IPS-15b (cell line): Measurements from ENCODE around the gene USF1.
"Not testable (repeated sequence)": the region's sequence is repeated elsewhere in the genome, so short reads cannot be mapped to it uniquely, and the experiment has no call there.

Experiments
- H3K27me3 ChIP-seq: one replicate; pipeline ENCODE4 v1.6.1; 2013; ENCODE audit warnings: low read length; ENCODE audit not compliant: control insufficient read depth, insufficient read depth
- H3K36me3 ChIP-seq: one replicate; pipeline ENCODE4 v1.6.1; 2013; ENCODE audit warnings: low read length; ENCODE audit not compliant: control insufficient read depth, insufficient read depth
- H3K4me1 ChIP-seq: one replicate; pipeline ENCODE4 v1.6.1; 2013; ENCODE audit warnings: mild to moderate bottlenecking, low read length; ENCODE audit not compliant: control insufficient read depth, insufficient read depth
- H3K4me3 ChIP-seq: one replicate; pipeline ENCODE4 v1.5.1; 2013; ENCODE audit warnings: low read depth, low read length
- H3K9ac ChIP-seq: one replicate; pipeline ENCODE4 v1.6.1; 2013; ENCODE audit warnings: low read depth, mild to moderate bottlenecking, low read length
- H3K9me3 ChIP-seq: one replicate; pipeline ENCODE4 v1.6.1; 2013; ENCODE audit warnings: mild to moderate bottlenecking, low read length; ENCODE audit not compliant: control insufficient read depth, insufficient read depth

USF1 gene

DNA sequence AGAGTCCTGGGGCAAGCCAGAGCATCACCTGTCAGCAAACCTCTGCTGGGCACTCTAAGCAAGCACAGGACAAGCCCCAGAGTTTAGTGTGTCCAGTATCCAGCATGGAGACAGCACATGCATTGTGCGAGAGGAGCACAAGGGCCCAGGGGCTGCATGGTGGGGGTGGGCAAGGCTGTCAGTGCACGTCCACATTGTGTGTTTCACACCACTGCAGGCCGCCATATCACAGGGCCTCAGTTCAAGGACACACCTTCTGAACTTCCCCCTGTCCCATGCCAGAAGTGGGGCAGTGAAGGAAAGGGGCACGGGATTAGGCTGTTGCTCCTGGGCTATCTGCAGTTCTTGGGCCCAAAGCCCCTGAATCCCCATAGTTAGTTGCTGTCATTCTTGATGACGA is 6.2 kb downstream of the USF1 start:
- Histone ChIP-seq H3K9ac (no peak overlapping the region), H3K27me3 (no peaks in the 10 kb centered on the region), H3K4me3 (no peak overlapping the region), H3K9me3 (no peaks in the 10 kb centered on the region), H3K4me1 (peaks cover 14% of the 10 kb centered on the region), H3K36me3 (peaks cover 32% of the 10 kb centered on the region)

DNA sequence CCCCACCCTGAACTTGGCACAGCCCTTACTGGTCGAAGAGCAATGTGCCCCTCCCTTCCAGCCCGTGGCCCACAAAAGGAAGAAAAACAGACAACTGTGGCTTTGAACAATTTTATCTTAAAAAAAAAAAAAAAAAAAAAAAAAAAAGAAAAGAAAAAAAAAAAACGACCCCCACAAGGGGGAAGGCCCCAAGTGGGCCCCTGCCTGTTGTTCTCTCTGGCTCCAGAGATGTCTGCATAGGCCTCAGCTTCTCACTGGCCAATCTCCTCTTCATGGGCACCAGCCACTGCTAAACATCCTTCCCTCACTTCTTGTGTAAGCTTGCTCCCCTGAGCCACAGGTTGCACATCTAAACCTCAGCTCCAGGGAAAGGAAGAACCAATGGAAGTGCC is 6.6 kb downstream of the USF1 start:
- Histone ChIP-seq H3K4me3 (peak overlapping the region; percentile 85), H3K4me1 (peaks cover 14% of the 10 kb centered on the region), H3K9me3 (no peaks in the 10 kb centered on the region), H3K36me3 (peaks cover 32% of the 10 kb centered on the region), H3K27me3 (no peaks in the 10 kb centered on the region), H3K9ac (no peak overlapping the region)

DNA sequence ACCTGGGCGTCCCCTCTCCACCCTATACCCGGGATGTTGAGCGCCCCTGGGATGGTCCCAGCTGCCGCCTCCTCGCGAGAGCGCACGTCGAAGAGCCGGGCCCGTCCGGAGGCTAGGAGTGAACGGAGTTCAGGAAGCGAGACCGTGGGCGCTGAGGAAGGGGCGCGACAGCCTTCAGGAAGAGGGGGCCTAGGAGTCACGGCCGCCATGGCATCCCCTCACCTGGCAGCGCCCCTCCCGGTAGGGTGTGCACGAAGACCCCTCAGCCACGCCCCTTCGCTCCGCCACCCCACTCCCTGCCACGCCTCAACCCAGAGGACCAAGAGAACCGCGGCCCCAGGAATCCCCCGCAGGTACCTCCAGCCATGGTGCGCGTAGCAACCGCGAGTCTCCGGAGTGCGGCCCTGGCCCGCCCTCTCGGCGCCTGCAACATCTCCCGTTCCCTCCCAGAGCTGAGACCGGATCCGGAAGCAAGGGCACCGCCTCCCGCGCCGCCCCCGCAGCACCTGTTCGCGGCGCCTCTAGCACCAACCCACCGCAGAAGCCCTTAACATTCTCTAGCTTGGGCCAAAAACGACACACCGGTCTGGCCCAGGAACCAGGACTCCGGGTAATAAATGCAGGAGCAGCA is 7.1 kb downstream of the USF1 start, which contains the start of gene TSTD1:
TSTD1 (minus strand) TSS at position 442 of the 631 bp plus-strand sequence; CDS start at position 367, 75 bp downstream.
- Histone ChIP-seq H3K9me3 (no peaks in the 10 kb centered on the region), H3K9ac (peak within 1 kb of the TSS; percentile 65), H3K36me3 (peaks cover 32% of the 10 kb centered on the region), H3K4me3 (peak within 1 kb of the TSS; percentile 85), H3K27me3 (no peaks in the 10 kb centered on the region), H3K4me1 (peaks cover 14% of the 10 kb centered on the region)

DNA sequence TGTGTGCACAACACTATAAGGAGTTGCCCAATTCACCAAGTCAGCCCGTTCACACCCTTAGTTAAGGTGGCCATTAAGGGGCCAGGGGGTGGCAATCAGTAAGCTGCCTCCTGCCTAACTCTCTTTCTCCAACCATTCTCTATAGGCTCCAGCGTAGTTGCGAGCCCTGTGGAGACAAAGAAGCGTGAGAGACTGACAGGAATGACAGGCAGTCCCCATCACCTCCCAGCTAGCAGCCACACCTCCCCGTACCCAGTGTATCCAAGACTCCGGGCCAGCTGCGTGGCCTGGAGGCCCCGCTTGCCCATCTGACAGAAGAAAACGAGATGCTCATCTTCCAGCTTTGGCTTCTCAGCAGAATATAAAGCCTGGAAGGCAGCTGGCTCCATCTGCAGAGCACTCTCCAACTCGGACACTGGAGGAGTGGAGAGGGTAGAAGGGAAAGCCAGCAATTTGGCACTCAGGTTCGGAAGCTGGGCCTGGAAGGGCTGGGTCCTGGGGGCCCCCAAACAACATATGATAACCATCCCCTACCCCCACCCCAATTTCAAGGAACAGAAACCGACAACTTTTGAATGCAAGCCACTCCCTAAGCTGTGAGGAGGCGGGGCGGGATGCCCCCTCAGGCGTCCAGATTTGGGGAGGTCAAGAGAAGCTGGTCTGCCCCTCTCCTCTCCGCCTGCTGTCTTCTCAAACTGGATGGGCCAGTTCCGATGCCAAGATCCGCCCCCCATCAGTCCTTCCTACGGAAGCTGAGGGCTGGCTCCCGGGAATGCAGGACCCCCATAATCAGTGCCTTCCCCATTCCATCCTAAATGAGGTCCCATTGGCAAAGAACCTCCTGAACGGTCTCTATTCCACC is 7.9 kb downstream of the USF1 start:
- H3K4me1 ChIP-seq: peaks cover 14% of the 10 kb centered on the region
- peaks cover 31% of the 10 kb centered on the region for H3K36me3 ChIP-seq
- peak overlapping the region; percentile 65 for H3K9ac ChIP-seq
- H3K4me3 ChIP-seq: peak overlapping the region; percentile 85
- no peaks in the 10 kb centered on the region for H3K9me3 ChIP-seq
- no peaks in the 10 kb centered on the region for H3K27me3 ChIP-seq

DNA sequence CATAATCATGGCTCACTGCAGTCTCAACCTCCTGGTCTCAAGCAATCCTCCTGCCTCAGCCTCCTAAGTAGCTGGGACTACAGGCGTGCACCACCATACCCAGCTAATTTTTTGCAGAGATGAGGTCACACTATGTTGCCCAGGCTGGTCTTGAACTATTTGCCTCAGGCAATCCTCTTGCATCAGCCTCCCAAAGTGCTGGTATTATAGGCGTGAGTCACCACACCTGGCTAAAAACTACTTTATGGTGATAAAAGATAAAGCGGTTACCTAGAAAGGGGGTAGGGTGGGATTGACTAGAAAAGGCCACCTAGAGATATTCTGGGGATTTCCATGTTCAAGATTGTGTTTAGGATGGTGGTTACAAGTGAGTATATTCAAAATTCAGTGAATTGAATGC is 12.0 kb downstream of the USF1 start:
- Histone ChIP-seq H3K9me3 (no peaks in the 10 kb centered on the region), H3K4me1 (peaks cover 14% of the 10 kb centered on the region), H3K9ac (no peak overlapping the region), H3K27me3 (no peaks in the 10 kb centered on the region), H3K36me3 (no peaks in the 10 kb centered on the region), H3K4me3 (no peak overlapping the region)

DNA sequence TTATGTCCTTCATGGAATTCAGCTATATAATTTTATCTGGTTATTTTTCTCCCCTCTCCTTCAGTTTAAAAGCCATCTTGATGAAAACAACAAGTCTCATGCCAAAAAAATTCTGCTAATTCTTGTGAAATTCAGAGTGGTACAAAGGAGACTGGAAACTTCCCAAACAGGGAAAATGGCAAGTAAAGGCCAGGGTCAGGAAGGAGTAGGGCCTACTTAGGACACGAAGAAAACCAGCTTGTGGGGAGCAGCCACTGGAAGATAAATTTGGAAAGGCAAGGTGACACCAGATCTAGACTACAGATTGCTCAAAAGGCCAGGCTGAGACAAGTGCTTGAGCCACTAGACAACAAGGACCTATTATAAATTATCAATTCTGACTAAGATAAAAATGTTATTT is 13.4 kb downstream of the USF1 start:
- H3K27me3 ChIP-seq: no peaks in the 10 kb centered on the region
- H3K4me3 ChIP-seq: no peak overlapping the region
- no peaks in the 10 kb centered on the region for H3K36me3 ChIP-seq
- H3K9me3 ChIP-seq: no peaks in the 10 kb centered on the region
- no peak overlapping the region for H3K9ac ChIP-seq
- peaks cover 10% of the 10 kb centered on the region for H3K4me1 ChIP-seq

DNA sequence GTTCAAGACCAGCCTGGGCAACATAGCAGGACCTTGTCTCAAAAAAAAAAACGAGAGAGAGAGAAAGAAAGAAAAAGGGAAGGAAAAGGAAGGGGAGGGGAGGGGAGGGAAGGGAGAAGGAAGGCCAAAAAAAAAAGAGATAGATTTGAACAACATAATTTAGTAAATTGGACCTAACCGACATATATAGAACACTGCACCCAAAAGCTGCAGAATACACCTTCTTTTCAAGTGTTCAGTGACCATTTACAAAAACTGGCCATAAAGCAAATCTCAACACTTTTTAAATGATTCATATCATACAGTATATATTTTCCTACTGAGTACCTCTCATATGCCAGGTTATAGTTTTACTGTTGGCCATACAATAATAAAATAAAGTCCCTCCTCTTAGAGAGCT is 13.9 kb downstream of the USF1 start:
- Histone ChIP-seq H3K9ac (no peak overlapping the region), H3K36me3 (no peaks in the 10 kb centered on the region), H3K4me1 (peaks cover 6% of the 10 kb centered on the region), H3K9me3 (no peaks in the 10 kb centered on the region), H3K4me3 (no peak overlapping the region), H3K27me3 (no peaks in the 10 kb centered on the region)

DNA sequence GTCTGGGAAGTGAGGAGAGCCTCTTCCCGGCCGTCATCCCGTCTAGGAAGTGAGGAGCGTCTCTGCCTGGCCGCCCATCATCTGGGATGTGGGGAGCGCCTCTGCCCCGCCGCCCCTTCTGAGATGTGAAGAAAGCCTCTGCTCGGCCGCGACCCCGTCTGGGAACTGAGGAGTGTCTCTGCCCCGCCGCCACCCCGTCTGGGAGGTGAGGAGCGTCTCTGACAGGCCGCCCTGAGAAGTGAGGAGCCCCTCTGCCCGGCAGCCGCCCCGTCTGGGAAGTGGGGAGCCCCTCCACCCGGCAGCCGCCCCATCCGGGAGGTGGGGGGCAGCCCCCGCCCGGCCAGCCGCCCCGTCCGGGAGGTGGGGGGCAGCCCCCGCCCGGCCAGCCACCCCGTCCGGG is 16.3 kb downstream of the USF1 start:
- not testable (repeated sequence) for H3K4me1 ChIP-seq, H3K27me3 ChIP-seq, H3K9me3 ChIP-seq, H3K36me3 ChIP-seq, H3K4me3 ChIP-seq, H3K9ac ChIP-seq

DNA sequence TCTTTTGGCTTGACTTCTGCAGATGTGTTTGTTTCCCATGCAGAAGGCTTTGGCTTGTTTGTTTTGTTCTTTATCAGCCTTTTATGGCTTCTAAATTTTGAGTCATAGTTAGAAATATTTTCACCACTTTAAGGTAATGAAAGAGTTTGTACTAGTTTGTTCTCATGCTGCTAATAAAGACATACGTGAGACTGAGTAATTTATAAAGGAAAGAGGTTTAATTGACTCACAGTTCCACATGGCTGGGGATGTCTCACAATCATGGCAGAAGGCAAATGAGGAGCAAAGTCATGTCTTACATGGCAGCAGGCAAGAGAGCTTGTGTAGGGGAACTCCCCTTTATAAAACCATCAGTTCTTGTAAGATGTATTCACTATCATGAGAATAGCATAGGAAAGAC is 18.8 kb downstream of the USF1 start:
- not testable (repeated sequence) for H3K27me3 ChIP-seq, H3K4me1 ChIP-seq, H3K4me3 ChIP-seq, H3K36me3 ChIP-seq, H3K9ac ChIP-seq, H3K9me3 ChIP-seq

DNA sequence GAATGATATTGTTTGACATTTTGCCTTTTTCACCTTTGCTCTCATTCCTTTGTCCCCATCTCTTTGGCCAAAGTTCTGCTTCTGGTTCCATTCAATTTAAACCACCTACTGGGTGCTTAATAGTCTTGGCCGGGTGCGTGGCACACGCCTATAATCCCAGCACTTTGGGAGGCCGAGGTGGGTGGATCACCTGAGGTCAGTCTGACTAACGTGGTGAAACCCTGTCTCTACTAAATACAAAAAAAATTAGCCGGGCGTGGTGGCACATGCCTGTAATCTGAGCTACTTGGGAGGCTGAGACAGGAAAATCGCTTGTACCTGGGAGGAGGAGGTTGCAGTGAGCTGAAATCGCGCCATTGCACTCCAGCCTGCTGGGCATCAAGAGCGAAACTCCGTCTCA is 23.3 kb downstream of the USF1 start:
- not testable (repeated sequence) for H3K9me3 ChIP-seq, H3K27me3 ChIP-seq, H3K4me3 ChIP-seq, H3K9ac ChIP-seq, H3K36me3 ChIP-seq
- peaks cover 14% of the 10 kb centered on the region for H3K4me1 ChIP-seq

DNA sequence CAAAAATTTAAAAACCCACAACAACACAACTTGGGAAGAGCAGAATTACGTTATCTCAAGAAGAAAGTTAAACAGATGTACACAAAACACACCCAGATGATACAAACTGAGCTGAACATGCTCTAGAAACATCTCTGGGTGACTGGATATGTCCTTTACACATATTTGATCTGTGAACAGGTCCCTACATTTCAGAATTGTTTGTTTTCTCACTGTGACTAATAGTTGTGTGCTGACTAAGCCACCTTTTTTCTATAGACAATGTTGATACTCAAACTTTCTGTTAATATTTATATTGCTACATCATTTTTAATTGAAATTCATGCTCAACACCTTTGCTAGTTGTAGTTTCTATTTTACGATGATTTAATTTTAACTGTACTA is 23.8 kb downstream of the USF1 start:
- H3K27me3 ChIP-seq: no peaks in the 10 kb centered on the region
- H3K9ac ChIP-seq: no peak overlapping the region
- peaks cover 17% of the 10 kb centered on the region for H3K4me1 ChIP-seq
- H3K36me3 ChIP-seq: no peaks in the 10 kb centered on the region
- H3K9me3 ChIP-seq: no peaks in the 10 kb centered on the region
- H3K4me3 ChIP-seq: peak overlapping the region; percentile 87
